ENCODE results near the gene ADGRV1. TPM values are rescaled to one million over a fixed set of nuclear protein-coding genes. Genes with fewer than 3 reads are reported as not detected.

Gene ADGRV1
- total and polyA plus RNA-seq, 9 of the 15 experiments (the other 6 are each of a cell fraction or from before 2014, with no cell fraction given), result 21.7 to 156 (median 58.2) TPM

- TF ChIP-seq ARID3A (IDR thresholded peaks at IDR 0.05; ENCODE audit: borderline replicate concordance, low read depth, low read length), result 0 out of 2 replicates have a peak, but pooled peaks have one; percentile 54
- TF ChIP-seq CTCF (IDR thresholded peaks at IDR 0.05 in 2 of 3, conservative IDR thresholded peaks at IDR 0.05 in 1 of 3; ENCODE audit: insufficient read depth in 2 of 3, low read depth in 1 of 3, low read length in 3 of 3), result peak; percentile 73 to 95 (median 85)
- TF ChIP-seq DIDO1 (tag; IDR thresholded peaks at IDR 0.05; ENCODE audit: low read depth), result no peak
- no peak for TF ChIP-seq PCBP1 (IDR thresholded peaks at IDR 0.05; ENCODE audit: low read depth, low read length, poor library complexity, severe bottlenecking)
- TF ChIP-seq CEBPG (CRISPR knock-in tag; IDR thresholded peaks at IDR 0.05), result no peak
- no peak for TF ChIP-seq CEBPG (tag; conservative IDR thresholded peaks at IDR 0.05 in 1 of 2, IDR thresholded peaks at IDR 0.05 in 1 of 2)
- peak; percentile 42; the same call in 1 of the 2 replicates for TF ChIP-seq CEBPB (tag; IDR thresholded peaks at IDR 0.05)
Observed at GRCh38 chr5:90783460-90784333, 225.1 kb downstream of the ADGRV1 start (continued).

All from K562 (cell line).